Stimulated activated naive CD4-positive, alpha-beta T cell treated with Interleukin-2 at 50 U/mL for 16 hours (primary cell): ENCODE results near the gene LIPF.
"Not testable (repeated sequence)": the region's sequence is repeated elsewhere in the genome, so short reads cannot be mapped to it uniquely, and the experiment has no call there.

Experiments
- DNase-seq: peaks from one replicate; lab custom pipeline; 2025; lab: John Stamatoyannopoulos, UW

The LIPF gene

GRCh38 chr10:88676283-88677060, 12.2 kb downstream of the LIPF start:
- no peak for DNase-seq

GRCh38 chr10:88680958-88681357, 16.7 kb downstream of the LIPF start:
- no peak for DNase-seq

GRCh38 chr10:88682491-88682890, 18.2 kb downstream of the LIPF start:
- DNase-seq: no peak

GRCh38 chr10:88687853-88688467, 23.7 kb downstream of the LIPF start:
- no peak for DNase-seq

GRCh38 chr10:88689366-88689765, 25.1 kb downstream of the LIPF start:
- no peak for DNase-seq

GRCh38 chr10:88693392-88694020, 29.3 kb downstream of the LIPF start:
- no peak for DNase-seq

GRCh38 chr10:88702848-88703597, 38.8 kb downstream of the LIPF start:
- DNase-seq: peak; percentile 1

- no peak for DNase-seq
These were observed 41.7 kb downstream of the LIPF start, which contains the start of gene LIPK for GRCh38 chr10:88705958-88706357. LIPK (plus strand) TSS chr10:88706249; CDS start chr10:88724544, 18,295 bp downstream.

- no peak for DNase-seq
These were observed 43.4 kb downstream of the LIPF start for GRCh38 chr10:88707429-88708155.

- not testable (repeated sequence) for DNase-seq
These were observed 45.1 kb downstream of the LIPF start for GRCh38 chr10:88709361-88709760.

- no peak for DNase-seq
These were observed 51.3 kb downstream of the LIPF start for GRCh38 chr10:88715517-88715916.

GRCh38 chr10:88721392-88721791, 57.1 kb downstream of the LIPF start:
- no peak for DNase-seq

- DNase-seq: no peak
These were observed 61.6 kb downstream of the LIPF start for GRCh38 chr10:88725798-88726197.

GRCh38 chr10:88728107-88728763, 64.0 kb downstream of the LIPF start:
- DNase-seq: no peak
